Kidney (tissue), 22 donors: Measurements from ENCODE around the gene SCN7A. TPM values are rescaled to one million over a fixed set of nuclear protein-coding genes. Genes with fewer than 3 reads are reported as not detected.

Experiments used
- DNase-seq, 5 donors: peaks; one replicate each; pipeline ENCODE4 v3.0.0-alpha.2; 2013 to 2020
- FAIRE-seq: peaks from 2 replicates; lab custom pipeline; 2012; peaks lifted over from hg19 to GRCh38; lab: Jason Lieb, UNC
- H3K27ac ChIP-seq, 2 donors: one replicate each; pipeline ENCODE4 v1.7.0; 2013; ENCODE audit warnings: low read depth in 2 of 2, low read length in 2 of 2, inconsistent platforms in 1 of 2
- H3K27me3 ChIP-seq: one replicate; pipeline ENCODE4 v1.7.1; 2013; ENCODE audit warnings: low read length, inconsistent platforms; ENCODE audit not compliant: control insufficient read depth, insufficient read depth
- H3K36me3 ChIP-seq, 3 donors: one replicate each; pipeline versions ENCODE4 v1.7.0 to v1.7.1; 2013; ENCODE audit warnings: low read length in 3 of 3, control low read depth in 1 of 3, inconsistent platforms in 1 of 3; ENCODE audit not compliant: insufficient read depth in 3 of 3, control insufficient read depth in 2 of 3
- H3K4me1 ChIP-seq, 3 donors: one replicate each; pipeline versions ENCODE4 v1.7.0 to v1.7.1; 2013; ENCODE audit warnings: low read length in 3 of 3, inconsistent platforms in 1 of 3, low read depth in 1 of 3; ENCODE audit not compliant: control insufficient read depth in 2 of 3, insufficient read depth in 2 of 3
- H3K4me3 ChIP-seq, 3 donors: one replicate each; pipeline versions ENCODE4 v1.7.0 to v1.8.1; 2013; ENCODE audit warnings: low read length in 3 of 3, control low read depth in 1 of 3, inconsistent platforms in 1 of 3
- H3K9ac ChIP-seq, 3 donors: one replicate each; pipeline versions ENCODE4 v1.7.0 to v1.7.1; 2013; ENCODE audit warnings: low read length in 3 of 3, control low read depth in 1 of 3, inconsistent platforms in 1 of 3
- H3K9me3 ChIP-seq, 3 donors: one replicate each; pipeline versions ENCODE4 v1.7.0 to v1.7.1; 2013; ENCODE audit warnings: low read length in 3 of 3, control low read depth in 1 of 3, inconsistent platforms in 1 of 3; ENCODE audit not compliant: control insufficient read depth in 2 of 3, insufficient read depth in 1 of 3
- CTCF ChIP-seq: IDR thresholded peaks from 3 replicates; pipeline ENCODE4 v1.5.1; 2012; ENCODE audit warnings: mild to moderate bottlenecking, moderate library complexity, borderline replicate concordance; ENCODE audit not compliant: insufficient read depth; ENCODE audit errors: extremely low read depth
- intact Hi-C: fragments of 100-400 bp; cut with DNase I; formaldehyde crosslinking; loops from one replicate; pipeline ENCODE4 v1.11.1; 2022
- long read RNA-seq, 10 donors: library from polyadenylated mRNA in 1 of 10; unstranded in 1 of 10; transcript quantifications; one replicate each; pipeline ENCODE4 v2.0.0 and lab custom pipeline, GENCODE V29; 2021 to 2026
- polyA plus RNA-seq: library from polyadenylated mRNA; stranded (reverse); fragments of 350-450 nt; fragmentation: Illumina TruSeq; extraction: RNeasy Lipid Tissue Mini Kit (QIAGEN cat#74804); gene quantifications from one replicate; pipeline ENCODE4 v1.2.3, GENCODE V29; 2014; ENCODE audit warnings: low read depth, low replicate concordance; ENCODE audit not compliant: insufficient read depth
- total RNA-seq: library from RNA; stranded (reverse); fragmentation: NEBNext Ultra II Directional; extraction: Animal tissue kit (Norgen Biotek cat#: 25700); gene quantifications from one replicate; pipeline ENCODE4 v1.2.1, GENCODE V29; 2021
- donor health status: control.
- donor health status: control.
- donor health status: control.
- donor health status: control.
- donor health status: control.
- donor health status: DM: yes; HTN: yes; CAD: no.
- donor health status: Normal renal cell carcinoma (clear cell type).

Gene SCN7A
- total RNA-seq (3.6 TPM), polyA plus RNA-seq (1.9 TPM)
- long read RNA-seq, donor 1, result 0 reads
- long read RNA-seq, donor 2, result 0 reads
- long read RNA-seq, donor 3, result 0 reads
- long read RNA-seq, donor 4, result 0 reads
- long read RNA-seq, donor 5, result 0 reads
- long read RNA-seq, donor 6, result 0 reads
- long read RNA-seq, donor 7, result 0 reads
- long read RNA-seq, donor 8, result 0 reads
- long read RNA-seq, donor 9, result 0 reads
- long read RNA-seq, donor 10, result 0 reads

GRCh38 chr2:166494140-166494624 lies at the start of gene SCN7A:
Gene SCN7A, minus strand, starts transcription at chr2:166494249. Its CDS starts 16,553 bp downstream, at chr2:166477696.
- DNase-seq (peak; percentile 73 to 96 (median 93)), FAIRE-seq (no peak)
- Histone ChIP-seq H3K4me3 (peak within 1 kb of the TSS in 2 of 3 donors; percentile 3 to 32), H3K27me3 (no peaks in the 10 kb centered on the region), H3K36me3 (no peaks in the 10 kb centered on the region), H3K27ac (no peak within 1 kb of the TSS), H3K9ac (no peak within 1 kb of the TSS), H3K9me3 (no peaks in the 10 kb centered on the region), H3K4me1 (no peaks in the 10 kb centered on the region)
- intact Hi-C loops, result no loop called here
- TF ChIP-seq CTCF, result no peak

GRCh38 chr2:166539340-166540162 lies 45.5 kb upstream of the SCN7A start:
- Histone ChIP-seq H3K9me3 (no peaks in the 10 kb centered on the region), H3K9ac (no peak overlapping the region), H3K36me3 (no peaks in the 10 kb centered on the region), H3K4me3 (no peak overlapping the region), H3K27me3 (no peaks in the 10 kb centered on the region), H3K4me1 (no peaks in the 10 kb centered on the region), H3K27ac (no peak overlapping the region)
- DNase-seq (peak in 4 of 5 donors; percentile 38 to 89 (median 64)), FAIRE-seq (peak; percentile 90)
- intact Hi-C loops, result no loop called here
- peak; percentile 71 for TF ChIP-seq CTCF

GRCh38 chr2:166536111-166536510 lies 42.1 kb upstream of the SCN7A start:
- intact Hi-C loops, result no loop called here
- Histone ChIP-seq H3K27me3 (no peaks in the 10 kb centered on the region), H3K9me3 (no peaks in the 10 kb centered on the region), H3K36me3 (no peaks in the 10 kb centered on the region), H3K27ac (no peak overlapping the region), H3K9ac (no peak overlapping the region), H3K4me1 (no peaks in the 10 kb centered on the region), H3K4me3 (no peak overlapping the region)
- DNase-seq (no peak), FAIRE-seq (no peak)
- TF ChIP-seq CTCF, result no peak
